ENCODE measurements around the gene CPNE9. TPM values are rescaled to one million over a fixed set of nuclear protein-coding genes. Genes with fewer than 3 reads are reported as not detected.

CPNE9 gene
- total and polyA plus RNA-seq, 2 of the 8 experiments (the other 6 are each of a cell fraction or from before 2014, with no cell fraction given), result 4.8 to 6.0 TPM

GRCh38 chr3:9748031-9748430, 44.4 kb downstream of the CPNE9 start:
- CTCF ChIA-PET (ENCODE audit: partially characterized antibody), result interaction anchor here (0.5 to 0.7 kb wide), 2 partner anchors 38 to 243 kb away, joined by 3 read pairs; no protein-coding TSS in a partner anchor
- Histone ChIP-seq H2BK12ac (ENCODE audit: low read depth, low read length) (no peak overlapping the region), H3K14ac (ENCODE audit: insufficient read length) (no peak overlapping the region), H3K4me2 (ENCODE audit: insufficient read depth in 1 of 2, low read depth in 2 of 2, low read length in 2 of 2) (no peak overlapping the region), H3K4me3 (ENCODE audit: extremely low read depth in 1 of 4, insufficient read depth in 2 of 4, low read depth in 3 of 4, low read length in 4 of 4) (no peak overlapping the region), H2BK120ac (replicated peaks; ENCODE audit: low read depth, low read length) (no peak overlapping the region), H3K27me3 (replicated peaks in 1 of 4; ENCODE audit: control insufficient read depth in 3 of 4, extremely low read depth in 1 of 4, insufficient read depth in 3 of 4, low read length in 3 of 4) (no peaks in the 10 kb centered on the region), H3K56ac (replicated peaks; ENCODE audit: insufficient read length, low read depth, low read length) (no peak overlapping the region), H2AK5ac (ENCODE audit: low read depth, low read length) (no peak overlapping the region), H2BK20ac (ENCODE audit: low read length) (no peak overlapping the region), H3K23ac (ENCODE audit: insufficient read length) (no peak overlapping the region), H3K79me2 (ENCODE audit: control insufficient read depth in 1 of 2, insufficient read depth in 2 of 2, low read length in 2 of 2) (peaks cover 0 to 11% of the 10 kb centered on the region in 2 experiments; a peak in 2 of 4 replicates), H3K27ac (ENCODE audit: low read depth, low read length) (no peak overlapping the region), H4K5ac (ENCODE audit: insufficient read length, low read depth, low read length) (no peak overlapping the region), H3K9ac (replicated peaks in 1 of 4; ENCODE audit: extremely low read depth in 1 of 4, low read depth in 3 of 4, low read length in 3 of 4) (no peak overlapping the region), H2AFZ (ENCODE audit: low read length) (no peak overlapping the region), H3K9me3 (ENCODE audit: insufficient read depth in 2 of 2, low read depth in 1 of 2, low read length in 1 of 2) (no peaks in the 10 kb centered on the region), H3K36me3 (ENCODE audit: control insufficient read depth in 2 of 4, insufficient read depth in 4 of 4, low read length in 3 of 4) (peaks cover 33 to 71% (median 62%) of the 10 kb centered on the region in 4 experiments), H2BK15ac (ENCODE audit: low read length) (no peak overlapping the region), H3K79me1 (ENCODE audit: low read depth, low read length) (peaks cover 7% of the 10 kb centered on the region), H3K23me2 (ENCODE audit: low read depth, low read length) (peaks cover 6% of the 10 kb centered on the region), H3K4me1 (replicated peaks in 1 of 4; ENCODE audit: control insufficient read depth in 3 of 4, insufficient read depth in 4 of 4, low read length in 3 of 4) (peaks cover 0 to 9% (median 6%) of the 10 kb centered on the region in 4 experiments; a peak in 4 of 7 replicates), H4K91ac (replicated peaks; ENCODE audit: insufficient read length, low read length) (no peak overlapping the region), H3K18ac (ENCODE audit: extremely low read depth, low read length) (no peak overlapping the region), H4K8ac (ENCODE audit: extremely low read depth, insufficient read depth, low read length) (no peak overlapping the region), H3K4ac (replicated peaks; ENCODE audit: insufficient read length, low read depth, low read length) (no peak overlapping the region), H4K20me1 (replicated peaks in 1 of 2; ENCODE audit: control insufficient read depth in 1 of 2, insufficient read depth in 2 of 2, low read length in 2 of 2) (peaks cover 0 to 2% of the 10 kb centered on the region in 2 experiments), H2BK5ac (ENCODE audit: low read depth, low read length) (no peak overlapping the region)
- FAIRE-seq (no peak), DNase-seq (ENCODE audit: low read depth in 1 of 2, low spot score in 2 of 2) (no peak)
- WGBS, 2 experiments (ENCODE audit: extremely low coverage in 1 of 2, insufficient coverage in 1 of 2, insufficient read length in 1 of 2, insufficient replicate concordance in 2 of 2, low coverage in 1 of 2, low lambda C conversion rate in 2 of 2, missing lambda C conversion rate in 1 of 2), result 85% methylated on average over 2 of the region's 2 CpGs; no CpG with 5 or more reads in 1 of the 2 experiments
- no peak for TF ChIP-seq POLR2A (IDR thresholded peaks at IDR 0.05; ENCODE audit: control extremely low read depth in 1 of 2, low read depth in 2 of 2, low read length in 2 of 2)
- no peak for TF ChIP-seq KDM5A (IDR thresholded peaks at IDR 0.05; ENCODE audit: low read length)
- no peak for TF ChIP-seq SAP30 (IDR thresholded peaks at IDR 0.05; ENCODE audit: insufficient read depth, insufficient replicate concordance, low read length)
- no peak for TF ChIP-seq RXRA (IDR thresholded peaks at IDR 0.05; ENCODE audit: insufficient read depth, low read depth, low read length)
- no peak for TF ChIP-seq EP300 (IDR thresholded peaks at IDR 0.05; ENCODE audit: borderline replicate concordance in 1 of 2, low read depth in 2 of 2, low read length in 2 of 2)
- no peak for TF ChIP-seq JUND (IDR thresholded peaks at IDR 0.05; ENCODE audit: low read length)
- TF ChIP-seq HDAC2 (IDR thresholded peaks at IDR 0.05; ENCODE audit: borderline replicate concordance in 1 of 2, low read depth in 2 of 2, low read length in 2 of 2), result no peak
- no peak for TF ChIP-seq SP1 (IDR thresholded peaks at IDR 0.05; ENCODE audit: low read depth, low read length)
- POLR2A ChIA-PET (ENCODE audit: partially characterized antibody), result interaction anchor here (1.0 to 5.4 kb wide), 6 partner anchors 8 to 24 kb away, joined by 3 to 60 read pairs (median 12); partner anchors contain the start of gene BRPF1
